PFSK-1 (cell line): ENCODE data around the gene CD33.

ENCODE experiments used
- FOXP2 ChIP-seq: optimal IDR thresholded peaks from 2 replicates; pipeline ENCODE3; 2011; ENCODE audit warnings: borderline replicate concordance, control low read depth, inconsistent platforms; ENCODE audit not compliant: insufficient read depth; ENCODE audit errors: extremely low read length, extremely low read depth
- POLR2AphosphoS5 ChIP-seq: IDR thresholded peaks from 2 replicates; pipeline ENCODE4 v1.6.1; 2012; ENCODE audit warnings: low read depth, mild to moderate bottlenecking, control low read depth, low read length, moderate library complexity
- TAF1 ChIP-seq: IDR thresholded peaks from 2 replicates; pipeline ENCODE4 v1.6.1; 2012; ENCODE audit warnings: low read length, control low read depth, borderline replicate concordance; ENCODE audit not compliant: insufficient read depth
- TF ChIP-seq, protein P1 (sequence below), 2 experiments: IDR thresholded peaks; 2 replicates each; pipeline versions ENCODE4 v1.6.1 to v1.8.0; 2011 to 2012; ENCODE audit warnings: low read depth in 2 of 2, low read length in 2 of 2, control low read depth in 1 of 2, inconsistent platforms in 1 of 2, mild to moderate bottlenecking in 1 of 2, moderate library complexity in 1 of 2; ENCODE audit not compliant: insufficient read depth in 1 of 2

DNA sequence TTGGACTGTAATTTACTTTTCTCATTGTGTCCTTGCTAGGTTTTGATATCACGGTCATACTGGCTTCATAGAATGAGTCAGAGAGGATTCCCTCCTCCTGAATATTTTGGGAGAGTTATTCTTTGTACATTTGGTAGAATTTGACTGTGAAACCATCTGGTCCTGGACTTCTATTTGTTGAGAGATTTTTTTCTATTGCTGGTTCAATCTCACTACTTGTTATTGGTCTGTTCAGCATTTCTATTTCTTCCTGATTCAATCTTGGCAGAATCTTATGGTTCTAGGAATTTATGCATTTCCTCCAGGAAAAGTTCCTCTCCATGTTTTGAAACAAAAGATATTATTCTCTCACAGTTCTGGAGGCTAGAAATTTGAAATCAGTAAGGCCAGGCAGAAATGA, 4.9 kb upstream of the CD33 start:
- TF ChIP-seq FOXP2 (no peak), TAF1 (no peak), POLR2AphosphoS5 (no peak)
- TF ChIP-seq, protein P1, sequence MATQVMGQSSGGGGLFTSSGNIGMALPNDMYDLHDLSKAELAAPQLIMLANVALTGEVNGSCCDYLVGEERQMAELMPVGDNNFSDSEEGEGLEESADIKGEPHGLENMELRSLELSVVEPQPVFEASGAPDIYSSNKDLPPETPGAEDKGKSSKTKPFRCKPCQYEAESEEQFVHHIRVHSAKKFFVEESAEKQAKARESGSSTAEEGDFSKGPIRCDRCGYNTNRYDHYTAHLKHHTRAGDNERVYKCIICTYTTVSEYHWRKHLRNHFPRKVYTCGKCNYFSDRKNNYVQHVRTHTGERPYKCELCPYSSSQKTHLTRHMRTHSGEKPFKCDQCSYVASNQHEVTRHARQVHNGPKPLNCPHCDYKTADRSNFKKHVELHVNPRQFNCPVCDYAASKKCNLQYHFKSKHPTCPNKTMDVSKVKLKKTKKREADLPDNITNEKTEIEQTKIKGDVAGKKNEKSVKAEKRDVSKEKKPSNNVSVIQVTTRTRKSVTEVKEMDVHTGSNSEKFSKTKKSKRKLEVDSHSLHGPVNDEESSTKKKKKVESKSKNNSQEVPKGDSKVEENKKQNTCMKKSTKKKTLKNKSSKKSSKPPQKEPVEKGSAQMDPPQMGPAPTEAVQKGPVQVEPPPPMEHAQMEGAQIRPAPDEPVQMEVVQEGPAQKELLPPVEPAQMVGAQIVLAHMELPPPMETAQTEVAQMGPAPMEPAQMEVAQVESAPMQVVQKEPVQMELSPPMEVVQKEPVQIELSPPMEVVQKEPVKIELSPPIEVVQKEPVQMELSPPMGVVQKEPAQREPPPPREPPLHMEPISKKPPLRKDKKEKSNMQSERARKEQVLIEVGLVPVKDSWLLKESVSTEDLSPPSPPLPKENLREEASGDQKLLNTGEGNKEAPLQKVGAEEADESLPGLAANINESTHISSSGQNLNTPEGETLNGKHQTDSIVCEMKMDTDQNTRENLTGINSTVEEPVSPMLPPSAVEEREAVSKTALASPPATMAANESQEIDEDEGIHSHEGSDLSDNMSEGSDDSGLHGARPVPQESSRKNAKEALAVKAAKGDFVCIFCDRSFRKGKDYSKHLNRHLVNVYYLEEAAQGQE (IDR thresholded peaks at IDR 0.05; ENCODE audit: insufficient read depth in 1 of 2, low read depth in 2 of 2, low read length in 2 of 2): no peak
